Muscle of leg (tissue), 11 donors: ENCODE results near the gene FTCDNL1. TPM values are rescaled to one million over a fixed set of nuclear protein-coding genes. Genes with fewer than 3 reads are reported as not detected.

Source experiments
- DNase-seq: peaks from one replicate; pipeline ENCODE4 v3.0.0; 2013
- H3K27ac ChIP-seq: one replicate; pipeline ENCODE4 v1.5.1; 2013; ENCODE audit warnings: mild to moderate bottlenecking, low read length, control low read depth
- H3K27me3 ChIP-seq: one replicate; pipeline ENCODE4 v1.6.1; 2013; ENCODE audit warnings: low read length; ENCODE audit not compliant: control insufficient read depth, insufficient read depth
- H3K36me3 ChIP-seq: one replicate; pipeline ENCODE4 v1.6.1; 2013; ENCODE audit warnings: low read length; ENCODE audit not compliant: control insufficient read depth, insufficient read depth
- H3K4me1 ChIP-seq: one replicate; pipeline ENCODE4 v1.6.1; 2013; ENCODE audit warnings: low read length; ENCODE audit not compliant: control insufficient read depth, insufficient read depth
- H3K4me3 ChIP-seq: one replicate; pipeline ENCODE4 v1.5.1; 2013; ENCODE audit warnings: low read length, control low read depth
- H3K9me3 ChIP-seq: replicated peaks from 2 replicates; pipeline ENCODE4 v1.6.1; 2013; ENCODE audit warnings: low read depth, low read length; ENCODE audit not compliant: control insufficient read depth
- WGBS: methylation state at CpG from one replicate; pipeline ENCODE4 v1.1.5; 2013; ENCODE audit warnings: missing lambda C conversion rate; ENCODE audit not compliant: insufficient coverage; 5-methylcytosine and 5-hydroxymethylcytosine counted together
- polyA plus RNA-seq, 8 donors: library from polyadenylated mRNA; unstranded; fragments of 120-200 nt; gene quantifications; one replicate each; pipeline versions ENCODE4 v1.2.1 to v1.2.3, GENCODE V29; 2013; ENCODE audit warnings: inconsistent platforms in 1 of 8, low replicate concordance in 1 of 8; ENCODE audit not compliant: insufficient read length in 8 of 8, insufficient read depth in 1 of 8
- total RNA-seq: library from RNA; stranded (reverse); fragments of 120-200 nt; gene quantifications from one replicate; pipeline ENCODE4 v1.2.4, GENCODE V29; 2013

FTCDNL1 gene
- total and polyA plus RNA-seq, 9 donors, result 1.4 to 4.4 (median 1.9) TPM

GRCh38 chr2:199727801-199728200 is 123.2 kb downstream of the FTCDNL1 start:
- H3K4me1 ChIP-seq, result no peaks in the 10 kb centered on the region
- H3K27me3 ChIP-seq, result no peaks in the 10 kb centered on the region
- no peaks in the 10 kb centered on the region for H3K36me3 ChIP-seq
- DNase-seq, result no peak
- no peak overlapping the region for H3K27ac ChIP-seq
- no peak overlapping the region for H3K4me3 ChIP-seq
- H3K9me3 ChIP-seq, result no peaks in the 10 kb centered on the region
- 45% methylated on average over 1 of the region's 2 CpGs for WGBS

- no peak for DNase-seq
- H3K27me3 ChIP-seq, result no peaks in the 10 kb centered on the region
- H3K9me3 ChIP-seq, result no peaks in the 10 kb centered on the region
- H3K4me1 ChIP-seq, result no peaks in the 10 kb centered on the region
- WGBS, result 57% methylated on average over 1 of the region's 1 CpG
- no peak overlapping the region for H3K27ac ChIP-seq
- no peak overlapping the region for H3K4me3 ChIP-seq
- no peaks in the 10 kb centered on the region for H3K36me3 ChIP-seq
These were observed 123.7 kb downstream of the FTCDNL1 start for GRCh38 chr2:199727306-199727705.

- Histone ChIP-seq H3K27me3 (no peaks in the 10 kb centered on the region), H3K27ac (no peak overlapping the region), H3K4me1 (no peaks in the 10 kb centered on the region), H3K9me3 (no peaks in the 10 kb centered on the region), H3K36me3 (no peaks in the 10 kb centered on the region), H3K4me3 (no peak overlapping the region)
- WGBS, result 100% methylated on average over 1 of the region's 4 CpGs
- no peak for DNase-seq
These were observed 132.9 kb downstream of the FTCDNL1 start for GRCh38 chr2:199718074-199718473.

GRCh38 chr2:199717587-199717907 is 133.4 kb downstream of the FTCDNL1 start:
- H3K27me3 ChIP-seq, result no peaks in the 10 kb centered on the region
- H3K4me3 ChIP-seq, result no peak overlapping the region
- no peaks in the 10 kb centered on the region for H3K9me3 ChIP-seq
- no peak overlapping the region for H3K27ac ChIP-seq
- no peaks in the 10 kb centered on the region for H3K4me1 ChIP-seq
- H3K36me3 ChIP-seq, result no peaks in the 10 kb centered on the region
- DNase-seq, result no peak

GRCh38 chr2:199716807-199717586 is 134.0 kb downstream of the FTCDNL1 start:
- no CpG with 5 or more reads among the region's 4 CpGs for WGBS

GRCh38 chr2:199713746-199714145 is 137.2 kb downstream of the FTCDNL1 start:
- no peaks in the 10 kb centered on the region for H3K36me3 ChIP-seq
- H3K9me3 ChIP-seq, result no peaks in the 10 kb centered on the region
- no peak overlapping the region for H3K27ac ChIP-seq
- H3K4me1 ChIP-seq, result no peaks in the 10 kb centered on the region
- no peaks in the 10 kb centered on the region for H3K27me3 ChIP-seq
- no peak for DNase-seq
- no peak overlapping the region for H3K4me3 ChIP-seq
- no CpG with 5 or more reads among the region's 2 CpGs for WGBS

More at GRCh38 chr2:199716807-199717586, 134.0 kb downstream of the FTCDNL1 start:
- peak; percentile 7 for DNase-seq
- H3K4me1 ChIP-seq, result no peaks in the 10 kb centered on the region
- no peaks in the 10 kb centered on the region for H3K36me3 ChIP-seq
- no peaks in the 10 kb centered on the region for H3K27me3 ChIP-seq
- H3K27ac ChIP-seq, result no peak overlapping the region
- H3K9me3 ChIP-seq, result no peaks in the 10 kb centered on the region
- no peak overlapping the region for H3K4me3 ChIP-seq

DNA sequence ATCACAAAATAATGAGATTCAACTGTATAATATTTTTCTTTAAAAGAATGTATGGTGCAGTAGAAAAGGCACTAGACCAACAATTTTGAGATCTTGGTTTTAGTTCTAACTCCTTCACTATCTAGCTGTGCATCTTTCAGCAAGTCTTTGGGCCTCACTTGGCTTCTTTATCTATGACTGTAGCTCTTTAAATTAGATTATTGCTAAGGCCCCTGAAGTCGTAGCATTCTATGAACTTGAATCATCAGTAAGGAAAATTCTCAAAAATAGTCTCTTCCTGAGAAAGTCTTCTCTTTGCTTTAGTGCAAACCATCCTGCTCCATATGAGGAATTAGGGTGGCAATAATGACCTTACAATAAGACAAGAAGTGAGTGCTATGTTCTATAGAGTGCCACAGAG is 140.4 kb downstream of the FTCDNL1 start:
- no peaks in the 10 kb centered on the region for H3K4me1 ChIP-seq
- H3K27ac ChIP-seq, result no peak overlapping the region
- no peaks in the 10 kb centered on the region for H3K36me3 ChIP-seq
- H3K27me3 ChIP-seq, result no peaks in the 10 kb centered on the region
- no CpG with 5 or more reads among the region's 1 CpG for WGBS
- H3K9me3 ChIP-seq, result peaks cover 6% of the 10 kb centered on the region
- DNase-seq, result no peak
- no peak overlapping the region for H3K4me3 ChIP-seq

Other genes with a start within 250 kb of the FTCDNL1 start
- gene C2orf69, start 60.1 kb upstream of the FTCDNL1 start, total RNA-seq, result 5.7 TPM
- 10 to 100 TPM in 2 of 8 donors, 1 to 10 TPM in 6; 7.2 to 12.7 (median 8.8) TPM for gene C2orf69, start 60.1 kb upstream of the FTCDNL1 start, polyA plus RNA-seq
- gene TYW5, start 104.3 kb upstream of the FTCDNL1 start, total RNA-seq, result 8.2 TPM
- 1 to 10 TPM; 5.9 to 8.8 (median 7.1) TPM for gene TYW5, start 104.3 kb upstream of the FTCDNL1 start, polyA plus RNA-seq
- gene MAIP1, start 104.4 kb upstream of the FTCDNL1 start, total RNA-seq, result 13.4 TPM
- 10 to 100 TPM; 16.2 to 21.3 (median 18.5) TPM for gene MAIP1, start 104.4 kb upstream of the FTCDNL1 start, polyA plus RNA-seq